Ishikawa (cell line): Measurements from ENCODE around the gene NMB.

Experiments
- CEBPB ChIP-seq: IDR thresholded peaks from 2 replicates; pipeline ENCODE4 v1.6.1; 2012
- CREB1 ChIP-seq: IDR thresholded peaks from 2 replicates; pipeline ENCODE4 v1.6.1; 2012; ENCODE audit warnings: low read depth
- EGR1 ChIP-seq: IDR thresholded peaks from 2 replicates; pipeline ENCODE4 v1.6.1; 2012
- EP300 ChIP-seq: IDR thresholded peaks from 2 replicates; pipeline ENCODE4 v1.6.1; 2012; ENCODE audit warnings: borderline replicate concordance
- NFIC ChIP-seq: IDR thresholded peaks from 2 replicates; pipeline ENCODE4 v1.6.1; 2012
- RAD21 ChIP-seq: IDR thresholded peaks from 2 replicates; pipeline ENCODE4 v1.6.1; 2012; ENCODE audit warnings: low read depth
- TCF12 ChIP-seq: IDR thresholded peaks from 2 replicates; pipeline ENCODE4 v1.6.1; 2012; ENCODE audit warnings: low read depth
- USF1 ChIP-seq: IDR thresholded peaks from 2 replicates; pipeline ENCODE4 v1.6.1; 2012
- YY1 ChIP-seq: IDR thresholded peaks from 2 replicates; pipeline ENCODE4 v1.6.1; 2012; ENCODE audit warnings: low read depth
- ZBTB7A ChIP-seq: IDR thresholded peaks from 2 replicates; pipeline ENCODE4 v1.6.1; 2012; ENCODE audit warnings: low read depth

NMB gene

GRCh38 chr15:84605554-84605882, 52.5 kb downstream of the NMB start:
- TF ChIP-seq ZBTB7A = no peak
- TF ChIP-seq RAD21 = no peak
- TF ChIP-seq EP300 = no peak
- TF ChIP-seq YY1 = no peak
- TF ChIP-seq NFIC = no peak
- no peak for TF ChIP-seq TCF12
- TF ChIP-seq EGR1 = no peak
- no peak for TF ChIP-seq CREB1
- no peak for TF ChIP-seq CEBPB
- TF ChIP-seq USF1 = no peak
